Brain pericyte (primary cell): ENCODE results near the gene TM2D3.

Experiments
- DNase-seq: peaks from one replicate; pipeline ENCODE4 v3.0.0-alpha.2; 2012; ENCODE audit warnings: low read depth, low spot score

The TM2D3 gene, protein sequence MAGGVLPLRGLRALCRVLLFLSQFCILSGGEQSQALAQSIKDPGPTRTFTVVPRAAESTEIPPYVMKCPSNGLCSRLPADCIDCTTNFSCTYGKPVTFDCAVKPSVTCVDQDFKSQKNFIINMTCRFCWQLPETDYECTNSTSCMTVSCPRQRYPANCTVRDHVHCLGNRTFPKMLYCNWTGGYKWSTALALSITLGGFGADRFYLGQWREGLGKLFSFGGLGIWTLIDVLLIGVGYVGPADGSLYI

DNA sequence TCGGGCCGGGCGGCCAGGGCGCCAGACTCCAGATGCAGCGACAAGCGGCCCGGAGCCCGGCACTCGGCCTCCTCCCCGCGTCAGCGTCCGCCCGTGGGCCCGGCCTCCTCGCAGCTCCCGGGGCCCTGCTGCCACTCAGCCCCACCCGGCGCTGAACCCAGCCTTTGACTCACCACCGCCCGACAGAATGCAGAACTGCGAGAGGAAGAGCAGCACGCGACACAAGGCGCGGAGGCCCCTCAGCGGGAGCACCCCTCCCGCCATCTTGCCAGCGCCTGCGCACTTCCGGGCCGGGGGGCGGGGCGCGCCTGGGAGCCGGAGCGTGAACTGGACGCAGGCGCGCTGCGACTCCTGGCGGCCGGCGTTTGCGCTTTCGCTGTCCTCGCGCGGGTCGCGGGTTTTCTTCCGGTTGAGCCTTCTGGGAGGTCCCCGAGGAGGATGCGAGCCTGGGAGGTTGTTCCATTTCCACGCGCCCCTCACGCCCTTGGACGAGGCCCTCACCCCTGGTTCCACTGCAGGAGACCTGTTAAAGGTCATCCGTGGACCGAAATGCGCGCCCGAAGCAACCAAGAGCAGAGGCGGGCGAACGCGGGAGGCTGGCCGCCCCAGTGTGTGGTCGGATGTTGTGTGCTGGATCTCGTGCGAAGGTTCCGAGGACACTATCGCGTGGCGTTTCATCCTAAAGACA is at the start of gene TM2D3:
Gene TM2D3, minus strand, starts transcription at position 284 of the 688 bp plus-strand sequence. Its CDS starts 20 bp downstream, at position 264.
- peak; percentile 63 for DNase-seq

DNA sequence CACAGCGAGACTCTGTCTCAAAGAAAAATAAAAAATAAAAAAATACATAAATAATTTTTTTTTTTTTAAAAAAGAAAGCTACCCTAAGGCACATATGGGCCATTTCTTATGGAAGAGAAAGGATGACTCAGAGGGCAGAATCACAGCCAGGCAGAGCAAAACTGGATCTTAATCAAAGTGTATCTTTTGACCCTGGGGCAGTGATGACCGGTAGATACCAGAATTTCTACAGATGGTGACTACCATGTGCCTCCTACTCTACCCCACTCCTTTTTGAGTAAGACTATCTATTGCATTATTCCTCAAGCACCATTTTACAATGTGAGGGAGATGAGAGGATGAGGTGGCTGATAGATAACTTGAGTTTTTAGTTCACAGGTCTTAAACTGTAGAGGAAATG is 46.1 kb upstream of the TM2D3 start:
- DNase-seq = no peak

DNA sequence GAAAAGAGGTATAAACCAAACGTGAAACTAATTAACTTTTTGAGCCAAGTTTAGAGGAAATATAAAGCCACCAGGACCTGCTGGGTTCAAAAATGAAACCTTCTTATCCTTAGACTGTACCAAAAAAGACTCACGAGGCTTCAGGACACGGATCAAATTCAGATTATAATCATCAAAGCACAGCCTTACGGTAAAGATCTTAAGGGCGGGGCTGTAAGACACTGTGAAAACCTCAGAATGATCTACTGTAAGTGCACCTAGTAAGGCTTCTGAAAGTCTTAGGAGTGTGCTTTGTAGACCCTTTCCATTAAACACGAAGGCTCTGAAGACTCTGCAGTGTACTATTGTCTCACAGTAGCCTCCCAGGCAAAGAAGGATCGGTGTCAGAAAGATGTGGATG is 45.3 kb upstream of the TM2D3 start:
- DNase-seq = no peak

DNA sequence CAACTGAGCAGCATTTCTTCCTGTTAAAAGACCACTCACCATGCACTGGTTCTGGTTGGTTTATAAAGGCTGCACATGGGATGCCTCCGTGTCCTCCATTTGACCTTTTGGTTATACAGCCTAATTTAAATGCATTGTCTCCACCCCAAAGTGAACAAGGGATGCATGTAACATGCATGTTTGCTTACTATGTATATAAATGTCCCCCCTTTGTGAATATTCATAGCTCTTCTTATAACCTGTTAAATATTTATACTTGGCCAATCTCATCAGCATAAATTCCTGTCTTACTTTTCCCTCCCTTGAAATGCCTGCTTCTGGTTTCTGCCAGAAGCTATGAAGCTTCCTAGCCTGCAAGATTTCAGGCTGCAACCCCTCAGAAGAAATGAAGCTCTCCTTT is 44.6 kb upstream of the TM2D3 start:
- DNase-seq = no peak

DNA sequence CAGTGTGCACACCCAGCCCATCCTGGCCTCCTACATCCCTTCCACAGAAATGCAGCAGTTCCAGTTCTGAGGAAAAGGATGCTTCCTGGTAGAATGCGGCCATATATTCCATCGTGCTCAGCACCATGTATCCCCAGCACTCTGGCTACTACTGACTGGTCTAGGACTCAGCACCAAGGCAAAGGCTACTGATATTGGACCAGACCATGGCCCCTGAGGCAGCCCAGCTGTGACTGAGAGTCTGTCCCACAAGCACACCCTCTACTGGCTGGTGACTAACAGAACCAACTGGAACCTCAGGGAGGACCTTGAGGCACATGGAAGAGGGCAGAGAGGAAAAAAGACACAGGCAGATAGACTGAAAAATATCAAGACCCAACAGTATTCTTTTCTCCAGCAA is 42.1 kb upstream of the TM2D3 start:
- DNase-seq = no peak

DNA sequence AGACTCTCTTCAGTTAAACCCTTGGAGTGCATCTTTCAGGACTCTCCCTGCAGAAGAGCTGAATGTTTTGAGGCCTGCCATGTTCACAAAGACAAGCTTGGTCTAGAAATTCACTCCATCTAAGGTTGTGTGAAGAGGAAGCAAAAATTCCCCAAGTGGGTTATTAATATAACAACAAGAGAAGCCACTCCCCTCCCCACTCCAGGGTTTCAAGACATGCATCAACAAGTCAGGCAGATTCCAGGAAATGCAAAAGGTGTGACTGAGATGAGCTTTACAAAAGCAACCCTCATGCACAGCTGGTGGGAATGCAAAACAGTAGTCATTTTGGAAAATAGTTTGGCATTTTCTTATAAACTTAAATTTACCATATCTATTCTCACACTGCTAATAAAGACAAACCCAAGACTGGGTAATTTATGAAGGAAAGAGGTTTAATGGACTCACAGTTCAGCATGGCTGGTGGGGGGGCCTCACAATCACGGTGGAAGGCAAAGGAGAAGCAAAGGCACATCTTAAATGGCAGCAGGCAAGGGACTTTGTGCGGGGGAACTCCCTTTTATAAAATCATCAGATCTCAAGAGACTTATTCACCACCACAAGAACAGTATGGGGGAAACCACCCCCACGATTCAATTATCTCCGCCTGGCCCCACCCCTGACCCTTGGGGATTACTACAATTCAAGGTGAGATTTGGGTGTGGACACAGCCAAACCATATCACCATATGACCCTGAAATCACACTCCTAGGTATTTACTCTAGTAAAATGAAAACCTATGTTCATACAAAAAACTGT is 40.8 kb upstream of the TM2D3 start:
- DNase-seq = no peak

DNA sequence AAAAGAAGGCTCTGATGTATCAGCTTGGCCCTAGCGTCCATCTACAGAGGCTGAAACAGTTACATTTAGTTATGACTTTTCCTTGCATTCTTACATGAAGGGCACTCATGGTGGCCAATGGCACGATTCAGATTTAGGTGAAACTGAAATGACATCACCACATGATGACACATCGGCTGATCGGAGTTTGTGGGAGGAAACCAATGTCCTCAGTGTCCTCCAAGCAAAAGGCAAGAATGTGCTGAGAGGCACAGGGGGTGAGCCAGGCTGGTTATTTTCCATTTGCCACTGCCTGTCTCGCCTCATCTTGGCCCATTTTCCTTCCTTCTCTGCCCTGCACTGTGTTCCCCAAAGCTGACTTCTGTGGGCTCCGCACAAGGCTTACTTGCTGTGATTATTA is 37.7 kb upstream of the TM2D3 start:
- DNase-seq = no peak

DNA sequence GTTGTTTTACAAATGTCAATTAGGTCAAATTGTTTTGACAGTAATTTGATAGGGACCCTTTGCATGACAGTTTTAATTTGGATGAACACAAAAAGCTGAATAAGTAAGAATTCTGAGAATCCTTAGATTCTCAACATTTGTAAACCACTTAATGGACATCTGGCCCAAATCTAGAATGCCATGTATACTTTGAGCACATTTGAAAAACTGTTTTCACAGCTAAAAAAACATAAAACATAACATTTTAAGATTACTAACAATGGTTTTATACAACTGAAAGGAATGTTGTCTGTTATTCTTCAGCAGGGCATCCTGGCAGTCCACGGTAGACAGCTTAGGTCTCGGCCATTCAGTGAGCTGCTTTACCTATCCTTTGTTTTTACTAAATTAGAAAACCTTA is 34.5 kb upstream of the TM2D3 start:
- no peak for DNase-seq

DNA sequence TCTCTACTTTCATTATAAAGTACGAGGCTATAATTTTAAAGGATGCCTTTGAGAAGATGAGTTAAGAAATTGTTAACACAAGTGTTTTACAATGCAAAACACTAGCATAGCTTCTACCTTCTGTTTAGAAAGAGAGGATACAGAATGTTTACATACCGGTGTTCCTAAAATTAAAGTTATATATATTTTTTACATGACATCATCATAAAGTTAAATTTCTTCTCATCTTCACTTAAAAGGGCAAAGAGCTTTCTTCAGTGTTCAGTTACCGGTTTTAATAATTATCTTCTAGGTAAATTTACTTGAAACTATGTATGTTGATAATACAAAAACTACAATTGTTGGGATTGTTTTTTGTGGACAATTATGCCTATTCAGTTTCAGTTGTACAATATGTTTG is 32.7 kb upstream of the TM2D3 start:
- DNase-seq = no peak

DNA sequence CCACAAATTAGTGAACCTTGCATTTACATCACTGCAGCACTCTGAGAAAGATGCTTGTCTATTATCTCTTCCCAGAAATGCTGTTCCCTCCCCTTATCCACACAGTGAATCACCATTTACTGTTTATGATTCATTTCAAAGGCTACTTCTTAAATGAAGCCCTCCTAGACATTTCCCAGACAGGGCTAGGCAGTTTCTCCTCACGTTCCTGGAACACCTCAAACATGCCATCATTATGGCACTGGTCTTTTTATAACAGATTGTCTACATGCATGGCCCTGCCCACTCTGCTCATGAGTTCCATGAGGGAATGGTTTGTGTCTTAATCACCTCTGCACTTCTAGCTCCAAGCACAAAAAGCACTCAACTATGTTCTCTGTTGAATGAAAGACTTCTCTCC is 32.2 kb upstream of the TM2D3 start:
- DNase-seq = no peak

DNA sequence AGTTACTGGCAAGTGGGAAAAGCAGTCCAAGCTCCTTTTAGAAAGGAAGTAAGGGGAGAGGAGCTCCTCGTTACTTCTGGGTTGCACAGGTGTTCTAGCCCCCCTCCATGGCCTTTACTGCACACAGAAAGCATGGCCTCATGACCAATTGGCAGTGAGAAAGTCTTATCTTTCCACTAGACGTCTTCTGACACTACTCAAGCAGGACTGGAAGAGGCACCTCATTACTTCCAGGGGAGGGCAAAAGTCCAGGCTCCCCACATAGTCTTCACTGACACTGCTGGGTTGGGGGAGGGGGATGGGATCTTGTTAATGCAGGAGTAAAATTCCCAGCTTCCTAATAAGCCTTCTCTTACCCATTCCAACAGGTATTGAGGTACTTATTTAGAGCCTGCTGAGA is 27.6 kb upstream of the TM2D3 start:
- no peak for DNase-seq

DNA sequence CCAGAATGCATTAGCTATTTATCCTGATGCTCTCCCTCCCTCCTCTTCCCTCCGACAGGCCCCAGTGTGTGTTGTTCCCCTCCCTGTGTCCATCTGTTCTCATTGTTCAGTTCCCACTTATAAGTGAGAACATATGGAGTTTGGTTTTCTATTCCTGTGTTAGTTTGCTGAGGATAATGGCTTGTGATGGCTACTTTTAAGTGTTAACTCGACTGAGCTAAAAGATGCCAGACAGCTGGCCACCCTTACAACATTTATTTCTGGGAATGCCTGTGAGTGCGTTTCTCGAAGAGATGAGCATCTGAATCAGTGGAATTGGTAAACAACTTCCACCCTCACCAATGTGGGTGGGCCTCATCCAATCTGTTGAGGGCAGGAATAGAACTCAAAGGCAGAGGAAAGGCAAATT is 24.7 kb upstream of the TM2D3 start:
- no peak for DNase-seq

DNA sequence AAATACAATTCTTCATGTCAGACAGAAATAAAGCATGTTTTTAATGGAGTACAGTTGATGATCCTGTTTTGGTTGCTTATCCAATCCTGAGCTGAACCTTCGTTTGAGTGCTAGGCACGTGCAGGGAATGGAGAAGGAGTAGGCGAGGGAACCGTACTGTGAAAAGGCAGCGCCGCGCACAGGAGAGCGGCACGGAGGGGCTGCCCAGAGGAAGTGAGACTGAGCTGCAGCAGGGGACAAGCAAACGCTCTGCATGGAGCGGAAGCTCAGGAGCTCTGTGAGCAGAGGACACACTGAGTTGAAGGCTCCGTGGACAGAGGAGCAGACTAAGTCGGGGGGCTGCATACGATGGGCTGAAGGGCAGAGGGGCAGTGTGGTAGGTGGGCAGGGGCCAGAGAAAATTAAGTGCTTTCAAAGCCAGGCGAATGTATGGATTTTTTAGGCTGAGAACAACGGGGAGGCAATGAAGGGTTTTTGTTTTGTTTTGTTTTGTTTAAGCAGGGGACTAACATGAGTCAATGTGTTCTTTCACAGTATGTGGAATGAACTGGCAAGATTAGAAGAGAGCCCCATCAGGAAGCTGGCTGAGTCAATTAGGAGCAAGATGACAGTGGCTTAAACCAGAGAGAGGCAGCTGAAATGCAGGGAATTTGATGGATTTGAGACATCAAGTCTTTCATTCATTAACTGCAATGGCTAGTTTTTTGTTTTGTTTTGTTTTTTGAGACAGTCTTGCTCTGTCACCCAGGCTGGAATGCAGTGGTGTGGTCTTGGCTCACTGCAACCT is 23.8 kb upstream of the TM2D3 start:
- DNase-seq = no peak

DNA sequence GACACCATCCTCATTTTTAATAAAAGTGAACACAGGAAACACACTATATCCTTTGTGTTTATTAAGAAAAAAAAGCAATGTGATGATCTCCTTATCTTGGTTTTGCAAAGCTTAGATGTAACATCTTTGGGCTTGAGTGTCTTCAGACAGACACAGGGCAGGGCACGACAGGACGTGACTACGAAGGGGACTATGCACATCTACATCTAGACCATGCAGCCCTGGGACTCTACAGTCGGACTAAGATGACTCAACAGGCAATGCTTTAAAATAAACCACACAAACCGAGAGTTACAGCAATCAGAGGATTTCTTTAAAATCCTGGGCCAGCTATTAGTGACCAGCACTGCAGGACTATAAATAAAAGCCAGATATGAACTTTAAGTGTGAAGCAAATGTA is 22.8 kb upstream of the TM2D3 start:
- DNase-seq = no peak

DNA sequence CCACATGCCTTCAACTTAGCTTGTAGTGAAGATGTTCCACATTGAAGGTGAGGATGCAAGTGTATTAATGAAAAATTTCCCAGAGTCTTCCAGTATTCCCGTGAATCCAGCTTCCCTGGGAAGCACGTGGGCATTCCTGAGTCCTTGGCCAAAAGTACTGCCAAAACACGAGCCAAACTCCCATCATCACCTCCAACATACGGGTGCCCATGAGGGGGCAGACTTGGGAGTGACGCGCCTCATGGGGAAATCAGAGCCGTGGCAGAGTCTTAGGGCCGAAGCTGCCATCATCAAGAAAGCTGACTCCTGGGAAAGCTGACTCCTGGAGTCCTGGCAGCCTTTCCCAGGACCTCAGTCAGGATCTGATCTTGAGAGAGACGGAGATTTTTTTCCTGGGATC is 20.1 kb upstream of the TM2D3 start:
- DNase-seq = no peak

DNA sequence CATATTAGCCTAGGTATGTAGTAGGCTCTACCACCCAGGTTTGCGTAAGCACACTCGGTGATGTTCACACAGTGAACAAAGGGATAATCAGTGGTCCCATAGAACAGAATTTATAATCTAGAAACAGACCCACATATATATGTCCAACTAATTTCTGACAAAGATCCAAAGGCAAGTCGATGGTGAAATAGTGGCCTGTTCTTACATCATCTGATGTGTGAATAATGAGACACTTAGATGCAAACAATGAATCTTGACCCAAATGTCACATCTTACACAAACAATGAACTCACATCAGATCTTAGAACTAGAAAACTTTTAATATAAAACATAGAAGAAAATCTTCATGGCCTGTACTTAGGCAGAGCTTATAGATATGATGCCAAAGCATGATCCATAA is 17.6 kb upstream of the TM2D3 start:
- DNase-seq = no peak

DNA sequence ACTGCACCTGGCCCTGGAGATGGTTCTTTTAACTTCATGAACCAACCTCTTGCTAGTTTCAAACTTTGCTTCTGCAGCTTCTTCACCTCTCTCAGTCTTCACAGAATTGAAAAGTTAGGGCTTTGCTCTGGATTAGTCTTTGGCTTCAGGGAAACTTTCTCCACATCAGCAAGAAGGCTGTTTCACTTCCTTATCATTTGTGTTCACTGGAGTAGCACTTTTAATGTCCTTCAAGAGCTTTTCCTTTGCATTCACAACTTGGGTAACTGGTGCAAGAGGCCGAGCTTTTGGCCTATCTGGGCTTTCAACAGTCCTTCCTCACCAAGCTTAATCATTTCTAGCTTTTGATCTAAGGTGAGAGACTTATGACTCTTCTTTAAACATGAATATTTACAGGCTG is 15.7 kb upstream of the TM2D3 start:
- no peak for DNase-seq

DNA sequence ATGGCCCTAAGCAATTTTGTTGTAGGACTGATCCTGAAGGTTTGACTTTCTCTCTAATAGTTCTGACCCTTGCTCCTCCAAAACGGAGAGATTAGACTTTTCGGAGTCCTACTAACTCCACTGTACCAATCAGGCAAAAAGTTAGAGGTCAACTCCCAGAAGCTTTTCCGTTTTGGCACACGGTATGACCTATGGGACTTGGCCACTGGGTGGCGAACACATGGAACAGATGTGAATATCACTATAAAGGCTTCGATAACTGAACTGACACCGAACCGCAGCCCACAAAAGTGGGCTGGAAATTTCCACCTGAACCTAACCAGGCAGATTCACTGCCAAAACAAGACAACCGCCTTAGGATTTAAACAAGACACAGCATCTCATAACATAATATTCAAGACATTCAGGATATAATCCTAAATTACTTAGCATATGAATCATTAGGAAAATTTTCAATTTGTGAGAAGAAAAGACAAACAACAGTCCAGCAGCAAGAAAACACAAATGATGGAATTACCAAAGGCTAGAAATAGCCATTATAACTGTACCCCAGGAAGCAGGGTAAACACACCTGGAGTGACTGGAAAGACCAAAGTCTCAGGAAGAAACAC is 12.2 kb upstream of the TM2D3 start:
- no peak for DNase-seq

DNA sequence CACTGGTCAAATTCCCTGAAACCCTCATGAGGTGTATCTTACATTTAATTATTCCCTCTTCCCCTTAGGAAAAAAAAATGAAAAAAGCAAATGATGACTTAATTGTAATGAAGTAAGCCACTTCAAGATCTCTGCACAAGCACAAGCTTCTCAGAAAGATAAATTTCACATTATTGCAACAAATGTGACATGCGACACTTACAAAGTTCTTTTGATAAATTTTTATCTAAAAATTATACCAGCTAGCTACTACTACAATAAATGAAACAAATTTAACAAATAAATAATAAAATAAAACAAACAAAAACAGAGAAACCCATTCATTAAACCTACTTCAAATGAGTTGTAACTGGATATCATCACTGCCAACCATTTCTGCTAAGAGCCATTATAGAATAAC is 10.0 kb upstream of the TM2D3 start:
- DNase-seq = no peak

DNA sequence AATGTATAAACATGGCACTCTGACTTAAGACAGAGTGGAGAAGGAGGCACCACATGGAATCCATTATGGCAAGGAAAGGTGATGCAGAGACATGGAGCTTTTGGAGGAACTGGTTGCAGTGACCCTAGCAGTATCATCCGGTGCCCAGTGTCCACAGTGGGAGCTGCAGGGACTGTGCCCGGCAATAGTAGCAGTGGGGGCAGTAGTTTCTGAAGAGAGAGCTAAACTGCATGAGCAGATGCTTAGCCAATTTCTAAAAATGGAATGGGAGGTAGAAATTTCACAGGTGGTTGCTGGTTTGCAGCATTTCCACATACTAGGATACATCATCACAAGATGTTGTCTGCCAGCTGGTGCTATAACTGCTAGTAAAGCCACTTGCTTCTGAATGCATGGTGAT is 7.8 kb upstream of the TM2D3 start:
- no peak for DNase-seq

DNA sequence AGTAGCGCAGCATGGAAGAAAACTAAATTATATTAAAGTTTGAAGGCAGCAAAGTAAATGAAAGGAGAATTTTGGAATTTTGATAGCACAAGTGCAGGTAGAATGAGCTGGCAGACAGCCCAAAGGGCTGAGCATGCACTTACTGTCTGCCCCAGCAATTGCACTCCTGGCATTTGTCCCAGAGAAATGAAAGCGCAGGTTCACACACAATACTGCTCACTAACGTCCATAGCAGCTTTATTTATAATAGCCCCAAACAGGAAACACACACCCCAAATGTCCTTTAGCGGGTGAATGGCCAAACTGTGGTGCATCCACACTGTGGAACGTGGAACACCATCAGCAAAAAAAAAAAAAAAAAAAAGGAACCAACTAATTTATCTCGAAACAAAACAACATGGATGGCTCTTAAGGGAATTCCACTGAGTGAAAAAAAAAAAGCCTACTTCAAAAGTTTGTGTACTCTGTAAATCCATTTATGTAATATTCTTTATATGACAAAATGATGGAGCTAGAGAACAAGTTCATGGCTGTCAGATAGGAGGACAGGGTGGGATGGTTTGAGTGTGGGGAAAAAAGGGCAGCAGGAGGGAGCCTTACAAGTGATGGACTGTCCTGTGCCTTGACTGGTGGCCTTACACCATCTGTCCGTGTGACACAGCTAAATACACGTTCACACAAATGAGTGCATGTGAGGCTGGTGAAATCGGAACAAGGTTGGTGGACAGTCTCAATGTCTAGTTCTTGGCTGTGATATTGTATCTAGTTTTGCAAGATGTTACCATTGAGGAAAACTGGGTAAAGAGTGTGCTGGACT is 6.0 kb upstream of the TM2D3 start:
- no peak for DNase-seq
